SK-N-SH (cell line): ENCODE results near the gene MAML3. TPM values are rescaled to one million over a fixed set of nuclear protein-coding genes. Genes with fewer than 3 reads are reported as not detected.

Experiments used
- CTCF ChIA-PET: fragments of 300-600, 350-600 bp; formaldehyde crosslinking; extraction: SDS; loops from one replicate; lab custom pipeline; 2021; lab: Yijun Ruan, JAX
- POLR2A ChIA-PET: fragments of 350-600 bp; sonication (Branson Sonifier 250); formaldehyde crosslinking; extraction: SDS; loops from one replicate; lab custom pipeline; 2020; ENCODE audit warnings: antibody characterized with exemption, inconsistent platforms; lab: Yijun Ruan, JAX
- DNase-seq: peaks from one replicate; pipeline ENCODE4 v3.0.0; 2012
- H2AFZ ChIP-seq: fragments of 200-600 bp; sonication (generic); 2 replicates; pipeline ENCODE4 v1.8.1; 2016; ENCODE audit warnings: antibody characterized with exemption, mild to moderate bottlenecking, low read depth
- H3F3A ChIP-seq: fragments of 200-600 bp; sonication (generic); replicated peaks from 2 replicates; pipeline ENCODE3; 2016; ENCODE audit warnings: antibody characterized with exemption, mild to moderate bottlenecking; ENCODE audit not compliant: insufficient read depth
- H3K27ac ChIP-seq, 2 experiments: fragments of 200-500 bp in 1 of 2; fragments of 200-600 bp in 1 of 2; sonication (Bioruptor generic) in 1 of 2; sonication (generic), shearing (Covaris generic) in 1 of 2; 2 replicates each; pipeline versions ENCODE4 v1.5.1 to v1.6.1; 2014 to 2016; ENCODE audit warnings: low read depth in 2 of 2, inconsistent platforms in 1 of 2, low read length in 1 of 2, mild to moderate bottlenecking in 1 of 2, mixed read lengths in 1 of 2
- H3K27me3 ChIP-seq: fragments of 200-600 bp; sonication (generic), shearing (Covaris generic); 2 replicates; pipeline ENCODE4 v1.6.1; 2016; ENCODE audit warnings: mixed run types; ENCODE audit not compliant: insufficient read depth
- H3K36me3 ChIP-seq, 2 experiments: fragments of 200-500 bp in 1 of 2; fragments of 200-600 bp in 1 of 2; sonication (Bioruptor generic) in 1 of 2; sonication (generic) in 1 of 2; replicated peaks in 1 of 2; 2 replicates each; pipeline versions ENCODE3 to v1.5.1; 2014 to 2016; ENCODE audit warnings: low read length in 1 of 2, mild to moderate bottlenecking in 1 of 2; ENCODE audit not compliant: insufficient read depth in 2 of 2, control insufficient read depth in 1 of 2
- H3K4me1 ChIP-seq, 2 experiments: fragments of 200-500 bp in 1 of 2; fragments of 200-600 bp in 1 of 2; sonication (Bioruptor generic) in 1 of 2; sonication (generic), shearing (Covaris generic) in 1 of 2; 2 replicates each; pipeline versions ENCODE4 v1.5.1 to v1.6.1; 2014 to 2016; ENCODE audit warnings: low read depth in 1 of 2, low read length in 1 of 2, mixed run types in 1 of 2; ENCODE audit not compliant: insufficient read depth in 2 of 2, control insufficient read depth in 1 of 2
- H3K4me2 ChIP-seq: fragments of 200-600 bp; sonication (generic), shearing (Covaris generic); 2 replicates; pipeline ENCODE4 v1.6.1; 2017; ENCODE audit warnings: mixed run types
- H3K4me3 ChIP-seq, 2 experiments: fragments of 200-500 bp in 1 of 2; fragments of 200-600 bp in 1 of 2; sonication (Bioruptor generic) in 1 of 2; sonication (generic), shearing (Covaris generic) in 1 of 2; 2 replicates each; pipeline versions ENCODE4 v1.5.1 to v1.8.1; 2014 to 2016; ENCODE audit warnings: low read depth in 2 of 2, inconsistent platforms in 1 of 2, low read length in 1 of 2, mild to moderate bottlenecking in 1 of 2, mixed read lengths in 1 of 2, moderate library complexity in 1 of 2
- H3K79me2 ChIP-seq: fragments of 200-600 bp; sonication (generic); 2 replicates; pipeline ENCODE4 v1.8.1; 2017; ENCODE audit warnings: mild to moderate bottlenecking; ENCODE audit not compliant: insufficient read depth
- H3K9ac ChIP-seq: fragments of 200-600 bp; sonication (generic); 2 replicates; pipeline ENCODE4 v1.6.1; 2017; ENCODE audit warnings: mixed run types
- H3K9me2 ChIP-seq: fragments of 200-600 bp; sonication (generic); 2 replicates; pipeline ENCODE4 v1.6.1; 2017; ENCODE audit warnings: mixed run types
- H3K9me3 ChIP-seq: fragments of 200-600 bp; sonication (generic); 2 replicates; pipeline ENCODE4 v1.6.1; 2017; ENCODE audit warnings: mixed run types, mild to moderate bottlenecking, moderate library complexity
- H4K20me1 ChIP-seq: fragments of 200-600 bp; sonication (generic); 2 replicates; pipeline ENCODE4 v1.6.1; 2017; ENCODE audit warnings: mild to moderate bottlenecking, mixed run types; ENCODE audit not compliant: insufficient read depth
- CHD2 ChIP-seq: fragments of 150-350 bp; IDR thresholded peaks from 2 replicates; pipeline ENCODE4 v1.6.1; 2018; ENCODE audit warnings: low read length; ENCODE audit not compliant: partially characterized antibody
- CTCF ChIP-seq: fragments of 200-600 bp; sonication (generic); IDR thresholded peaks from 2 replicates; pipeline ENCODE4 v1.6.1; 2017; ENCODE audit warnings: antibody characterized with exemption, mild to moderate bottlenecking, moderate library complexity
- EP300 ChIP-seq, 2 experiments: IDR thresholded peaks; 2 replicates each; pipeline versions ENCODE4 v1.4.0 to v1.6.1; 2012; ENCODE audit warnings: borderline replicate concordance in 1 of 2, low read depth in 1 of 2, low read length in 1 of 2
- EZH2phosphoT487 ChIP-seq: fragments of 200-600 bp; sonication (generic); IDR thresholded peaks from 2 replicates; pipeline ENCODE4 v1.6.1; 2017; ENCODE audit warnings: low read depth, mixed run types, mild to moderate bottlenecking, antibody characterized with exemption, moderate library complexity, borderline replicate concordance
- MAX ChIP-seq: IDR thresholded peaks from 2 replicates; pipeline ENCODE4 v1.4.0; 2012; ENCODE audit warnings: low read depth
- MXI1 ChIP-seq: IDR thresholded peaks from 2 replicates; pipeline ENCODE4 v1.6.1; 2012; ENCODE audit warnings: mild to moderate bottlenecking, low read depth, low read length, improper control_type of control experiment
- NFIC ChIP-seq: IDR thresholded peaks from 2 replicates; pipeline ENCODE4 v1.4.0; 2012; ENCODE audit warnings: borderline replicate concordance
- NRF1 ChIP-seq: IDR thresholded peaks from 2 replicates; pipeline ENCODE4 v1.6.1; 2012; ENCODE audit warnings: low read depth, mild to moderate bottlenecking, low read length
- PBX3 ChIP-seq: IDR thresholded peaks from 2 replicates; pipeline ENCODE4; 2012
- POLR2AphosphoS5 ChIP-seq: IDR thresholded peaks from 2 replicates; pipeline ENCODE4 v1.6.1; 2012; ENCODE audit warnings: low read depth, low read length
- RAD21 ChIP-seq: IDR thresholded peaks from 2 replicates; pipeline ENCODE4 v1.6.1; 2012; ENCODE audit warnings: mild to moderate bottlenecking, low read length
- REST ChIP-seq: IDR thresholded peaks from 2 replicates; pipeline ENCODE4 v1.6.1; 2012; ENCODE audit warnings: mild to moderate bottlenecking, low read depth, low read length, moderate library complexity
- RXRA ChIP-seq: IDR thresholded peaks from 2 replicates; pipeline ENCODE4 v1.4.0; 2012; ENCODE audit warnings: low read depth, mild to moderate bottlenecking, borderline replicate concordance
- TAF1 ChIP-seq: IDR thresholded peaks from 2 replicates; pipeline ENCODE4 v1.6.1; 2012; ENCODE audit warnings: low read depth, mild to moderate bottlenecking, low read length, moderate library complexity, borderline replicate concordance
- USF1 ChIP-seq: IDR thresholded peaks from 2 replicates; pipeline ENCODE4 v1.4.0; 2012; ENCODE audit warnings: low read depth, borderline replicate concordance
- USF2 ChIP-seq: fragments of 150-350 bp; IDR thresholded peaks from 2 replicates; pipeline ENCODE4 v1.6.1; 2017; ENCODE audit warnings: antibody characterized with exemption, low read length, low read depth, borderline replicate concordance
- YY1 ChIP-seq: IDR thresholded peaks from 2 replicates; pipeline ENCODE4 v1.4.0; 2012; ENCODE audit warnings: low read depth, mild to moderate bottlenecking
- ZBTB33 ChIP-seq: IDR thresholded peaks from 2 replicates; pipeline ENCODE4 v1.4.0; 2012; ENCODE audit warnings: low read depth, borderline replicate concordance
- WGBS: methylation state at CpG from one replicate; pipeline ENCODE4 v1.1.6; 2017; ENCODE audit warnings: low lambda C conversion rate; 5-methylcytosine and 5-hydroxymethylcytosine counted together
- polyA plus RNA-seq, 3 experiments: library from polyadenylated mRNA; depleted of rRNA; stranded (reverse); fragments of >200 nt; gene quantifications; 2 replicates each; pipeline ENCODE4 v1.2.3, GENCODE V29; 2012

The MAML3 gene
- polyA plus RNA-seq, 1 of the 3 experiments (the other 2 are of a cell fraction), result 5.3 TPM

- Histone ChIP-seq H3K4me2 (no peak overlapping the region), H2AFZ (no peak overlapping the region), H3K27me3 (no peaks in the 10 kb centered on the region), H3K4me3 (no peak overlapping the region), H3K9ac (no peak overlapping the region), H4K20me1 (no peaks in the 10 kb centered on the region), H3K9me3 (no peaks in the 10 kb centered on the region), H3F3A (peaks cover 7% of the 10 kb centered on the region), H3K36me3 (no peaks in the 10 kb centered on the region), H3K27ac (peak overlapping the region in 1 of 2 experiments; percentile 99; a peak in 2 of 4 replicates), H3K79me2 (no peaks in the 10 kb centered on the region), H3K4me1 (peaks cover 2 to 48% of the 10 kb centered on the region in 2 experiments; a peak in 3 of 4 replicates), H3K9me2 (no peaks in the 10 kb centered on the region)
- DNase-seq, result no peak
- CTCF ChIA-PET, result interaction anchor here (1.1 to 1.8 kb wide), 2 partner anchors 52 to 55 kb away, joined by 3 to 5 read pairs; no protein-coding TSS in a partner anchor
- WGBS, result 87% methylated on average over 6 of the region's 6 CpGs
- POLR2A ChIA-PET, result no interaction called here
- no peak for TF ChIP-seq USF2
- no peak for TF ChIP-seq CTCF
- TF ChIP-seq USF1, result no peak
- TF ChIP-seq MXI1, result no peak
- TF ChIP-seq ZBTB33, result no peak
- no peak for TF ChIP-seq NRF1
- TF ChIP-seq RXRA, result no peak
- TF ChIP-seq YY1, result no peak
- no peak for TF ChIP-seq POLR2AphosphoS5
- no peak for TF ChIP-seq EZH2phosphoT487
- no peak for TF ChIP-seq NFIC
- TF ChIP-seq CHD2, result no peak
- no peak for TF ChIP-seq PBX3
- no peak for TF ChIP-seq EP300 (IDR thresholded peaks at IDR 0.05; ENCODE audit: borderline replicate concordance in 1 of 2, low read depth in 1 of 2, low read length in 1 of 2)
- TF ChIP-seq MAX, result no peak
- no peak for TF ChIP-seq RAD21
- no peak for TF ChIP-seq TAF1
- TF ChIP-seq REST, result no peak
Measured at GRCh38 chr4:139789096-139789654, 364.8 kb downstream of the MAML3 start.
